Stimulated activated CD8-positive, alpha-beta memory T cell treated with anti-CD3 and anti-CD28 coated beads, Interleukin-2, amount 100 ng/mL, for 1 hour (primary cell): ENCODE data around the gene AADACL2.
"Not testable (repeated sequence)": the region's sequence is repeated elsewhere in the genome, so short reads cannot be mapped to it uniquely, and the experiment has no call there.

Experiments
- DNase-seq, 2 donors: peaks; one replicate each; pipeline ENCODE4 v3.0.0-alpha.2; 2020; ENCODE audit warnings: low read depth in 2 of 2

The AADACL2 gene

DNA sequence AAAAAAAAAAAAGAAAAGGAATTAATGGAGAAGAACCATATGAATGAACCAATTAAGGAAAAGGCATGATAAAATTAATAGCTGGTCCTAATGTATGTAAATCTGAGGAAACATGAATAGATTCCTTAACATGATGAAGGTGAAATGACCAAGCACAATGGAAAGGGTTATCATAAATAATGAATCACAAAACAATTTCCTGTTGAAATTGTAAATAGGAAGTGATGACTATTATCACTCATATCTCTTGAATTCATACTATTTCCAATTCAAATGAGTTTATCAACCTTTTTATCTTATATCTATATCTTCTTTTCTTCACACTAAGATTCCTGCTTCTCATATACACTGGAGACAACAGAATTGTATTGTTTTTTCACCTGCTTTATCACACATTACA is 32.0 kb downstream of the AADACL2 start:
- DNase-seq: no peak

DNA sequence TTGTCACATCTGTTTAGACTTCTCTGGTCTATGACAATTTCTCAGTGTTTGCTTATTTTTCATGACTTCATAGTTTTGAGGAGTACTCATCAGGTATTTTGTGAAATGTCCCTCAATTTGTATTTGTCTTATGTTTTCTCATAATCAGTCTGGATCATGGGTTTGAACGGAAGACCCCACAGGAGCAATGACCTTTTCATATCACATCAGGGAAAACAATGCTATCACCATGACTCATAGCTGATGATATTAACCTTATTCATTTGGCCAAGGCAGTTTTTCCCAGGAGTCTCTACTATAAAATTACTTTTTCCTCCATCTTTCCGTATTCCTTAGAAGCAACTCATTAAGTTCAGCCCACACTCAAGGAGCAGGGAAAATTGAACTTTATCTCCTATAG is 32.7 kb downstream of the AADACL2 start:
- no peak for DNase-seq

DNA sequence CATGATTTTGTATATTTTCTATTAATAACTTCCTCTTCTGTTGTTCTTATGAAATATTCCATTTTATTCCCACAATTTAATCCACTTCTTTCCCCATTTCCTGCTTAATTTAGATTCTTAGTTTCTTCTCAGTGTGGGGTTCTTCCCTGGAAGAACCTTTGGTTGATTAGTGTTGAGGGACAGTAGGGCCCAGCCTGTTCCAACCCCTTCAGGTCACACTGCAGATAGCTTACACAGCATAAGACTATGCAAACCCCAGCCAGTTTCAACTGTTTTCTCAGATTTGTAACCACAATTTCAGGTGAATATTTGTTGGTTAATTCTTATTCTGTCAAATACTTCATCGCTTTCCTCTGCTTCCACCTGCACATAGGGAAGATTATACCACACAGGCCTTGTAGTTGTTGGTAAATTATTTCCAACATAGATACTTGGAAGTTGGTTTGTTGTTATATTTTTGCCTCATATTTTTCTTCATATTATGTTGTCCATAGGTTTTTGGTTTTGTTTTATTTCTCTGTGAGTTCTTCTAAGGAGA is 34.7 kb downstream of the AADACL2 start:
- no peak for DNase-seq

DNA sequence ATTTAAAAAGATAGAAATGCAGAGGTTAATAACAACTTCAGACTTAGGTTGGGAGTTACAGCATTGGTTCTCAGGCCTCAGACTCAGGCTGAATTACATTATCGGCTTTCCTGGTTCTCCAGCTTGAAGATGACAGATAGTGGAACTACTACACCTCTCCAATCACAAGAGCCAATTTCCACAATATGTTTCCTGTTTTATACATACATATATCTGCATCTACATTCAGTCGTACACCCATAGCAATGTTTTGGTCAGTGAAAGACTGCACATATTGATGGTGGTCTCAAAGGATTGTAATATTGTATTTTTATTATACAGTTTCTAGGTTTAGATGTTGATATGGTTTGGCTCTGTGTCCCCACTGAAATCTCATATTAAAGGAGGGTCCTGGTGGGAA is 35.4 kb downstream of the AADACL2 start:
- DNase-seq: no peak

DNA sequence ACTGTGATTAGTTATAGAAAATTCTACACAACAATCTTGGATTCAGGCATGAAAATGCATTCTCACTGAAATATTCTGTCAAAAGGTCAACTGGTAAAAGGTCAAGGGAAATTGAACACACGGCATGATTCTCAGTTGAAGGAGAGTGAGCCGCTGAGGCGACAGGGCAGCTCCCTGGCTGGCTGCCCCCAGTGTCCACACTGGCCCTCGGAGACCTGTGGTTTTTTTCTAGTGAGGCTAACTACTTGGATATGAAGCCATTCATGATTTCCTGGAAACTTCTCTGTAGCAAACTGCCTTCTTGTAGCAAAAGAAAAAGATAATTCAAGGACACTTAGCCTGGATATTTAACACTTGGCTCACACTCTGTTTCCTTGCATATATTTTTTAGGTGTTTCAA is 37.2 kb downstream of the AADACL2 start:
- no peak for DNase-seq

DNA sequence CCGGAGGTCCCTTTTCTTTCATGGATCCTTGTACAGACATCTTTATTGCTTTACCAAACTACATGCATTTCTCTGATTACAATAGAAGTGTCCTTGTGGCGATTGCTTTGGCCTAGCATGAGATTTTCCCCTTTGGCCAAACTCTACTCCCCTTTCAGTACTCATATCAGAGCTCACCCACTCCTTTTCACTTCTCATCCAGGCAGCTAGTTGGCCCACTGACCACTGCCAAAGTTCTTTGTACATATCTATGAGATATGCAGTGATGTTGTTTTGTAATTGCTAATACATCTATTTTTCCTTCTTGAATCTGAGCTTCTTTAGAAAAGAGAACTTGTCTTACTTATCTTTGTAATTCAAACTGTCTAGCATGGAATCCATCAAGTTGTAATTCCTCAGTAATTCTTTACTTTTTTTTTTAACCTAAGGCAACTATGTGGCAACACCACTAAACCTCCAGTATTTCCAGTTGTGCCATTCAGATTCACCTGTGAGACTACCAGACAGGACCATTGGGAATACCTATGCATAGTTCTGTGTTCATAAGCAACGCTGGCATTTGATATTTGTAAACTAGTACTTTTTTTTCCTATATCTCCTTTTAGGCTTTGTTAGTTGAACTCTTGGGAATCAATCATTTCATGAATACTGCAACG is 39.2 kb downstream of the AADACL2 start:
- no peak for DNase-seq

DNA sequence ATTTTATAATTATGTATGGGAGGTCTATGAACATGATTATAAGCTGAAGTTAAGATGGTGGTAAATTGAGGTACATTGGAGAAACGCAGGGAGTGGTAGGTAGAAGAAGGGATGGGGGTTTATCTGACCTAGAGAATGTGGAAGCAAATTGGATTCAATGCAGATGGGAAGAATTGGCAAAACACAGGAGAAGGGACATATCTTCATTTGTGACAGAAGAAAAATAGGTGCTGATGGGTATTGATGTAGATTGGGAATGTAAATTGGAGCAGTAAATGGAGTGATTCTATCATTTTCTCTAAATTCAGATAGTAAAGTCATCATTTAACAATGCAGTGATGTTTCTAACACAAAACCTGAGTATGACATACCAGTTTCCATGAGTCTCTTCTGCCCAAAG is 40.5 kb downstream of the AADACL2 start:
- DNase-seq: no peak

DNA sequence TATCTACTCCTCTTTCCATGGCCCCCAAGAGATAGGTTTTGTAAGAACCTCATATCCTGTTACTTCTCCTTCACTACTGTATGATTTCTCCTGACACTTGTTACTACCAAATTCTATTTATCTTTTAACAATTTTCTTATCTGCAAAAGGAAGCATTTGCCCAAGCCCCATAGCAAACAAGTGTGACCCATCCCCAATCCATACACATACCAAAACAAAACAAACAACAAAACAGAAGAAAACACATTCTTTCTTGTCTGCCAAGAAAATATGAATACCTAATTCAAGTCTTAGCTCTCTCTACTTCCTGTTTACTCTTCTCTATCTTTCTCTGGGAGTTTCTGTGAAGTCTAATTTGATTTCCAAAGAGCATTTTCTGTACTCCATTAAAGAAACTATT is 41.2 kb downstream of the AADACL2 start:
- DNase-seq: no peak

DNA sequence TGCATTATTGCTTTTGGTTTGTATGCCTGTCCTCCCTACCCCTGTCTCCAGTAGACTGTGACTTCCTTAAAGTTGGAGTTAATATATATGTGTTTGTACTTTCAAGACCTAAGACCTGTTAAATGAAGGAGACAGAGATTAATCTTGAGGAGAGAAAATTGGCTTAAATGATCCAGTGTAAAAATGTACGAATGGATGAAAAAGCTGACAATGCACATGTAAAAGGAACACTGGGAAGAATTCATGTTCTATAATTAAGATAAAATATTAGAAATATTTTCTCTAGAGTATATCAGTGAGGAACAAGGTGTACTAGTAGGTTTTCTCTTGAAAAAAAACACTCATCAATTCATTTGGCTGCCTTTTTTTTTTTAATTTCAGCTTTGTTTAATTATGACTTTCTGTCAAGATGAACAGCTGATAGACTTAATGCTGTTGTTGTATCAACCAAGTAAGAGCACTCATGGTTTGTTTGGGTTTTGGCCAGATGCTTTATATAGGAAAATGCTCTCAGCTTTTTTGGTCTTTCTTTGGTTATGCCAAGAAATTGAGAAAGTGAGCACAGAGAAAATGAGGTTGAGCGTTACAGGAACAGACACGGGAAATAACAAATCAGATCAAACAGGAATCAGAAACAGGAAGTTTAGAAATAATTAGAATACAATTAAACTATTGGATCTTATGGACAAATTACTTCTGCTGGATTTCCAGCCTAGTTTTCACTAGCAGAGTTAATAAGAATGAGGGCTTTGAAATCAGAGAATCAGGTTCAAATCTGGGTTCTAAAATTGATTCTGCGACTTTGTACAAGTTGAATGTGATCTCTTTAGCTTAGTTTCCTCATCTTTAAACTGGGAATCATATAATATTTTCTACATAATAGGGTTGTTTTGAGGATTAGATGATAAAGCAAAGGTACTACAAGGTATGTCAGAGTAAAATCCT is 41.9 kb downstream of the AADACL2 start:
- no peak for DNase-seq

DNA sequence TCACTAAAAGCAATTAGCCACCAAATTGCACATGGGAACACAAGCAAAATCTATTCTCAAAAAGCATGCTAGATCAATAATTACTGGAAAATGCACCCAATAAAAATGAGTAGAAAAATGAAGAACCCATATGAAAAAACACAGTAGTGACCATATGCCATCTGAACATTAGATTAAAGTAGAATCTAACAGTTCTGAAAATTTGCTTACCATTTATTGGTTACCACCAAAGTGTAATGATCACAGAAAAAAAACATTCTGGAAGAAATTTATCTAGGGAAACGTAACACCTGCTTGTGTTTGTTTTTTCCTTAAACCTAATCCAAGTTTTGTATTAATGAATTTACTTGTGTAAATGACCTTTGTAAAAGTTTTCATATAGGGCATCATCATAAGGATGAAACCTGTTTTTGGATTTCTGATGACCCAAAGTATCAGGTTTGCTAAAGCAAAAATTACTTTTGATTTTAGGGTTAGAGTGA is 42.6 kb downstream of the AADACL2 start:
- DNase-seq: no peak

DNA sequence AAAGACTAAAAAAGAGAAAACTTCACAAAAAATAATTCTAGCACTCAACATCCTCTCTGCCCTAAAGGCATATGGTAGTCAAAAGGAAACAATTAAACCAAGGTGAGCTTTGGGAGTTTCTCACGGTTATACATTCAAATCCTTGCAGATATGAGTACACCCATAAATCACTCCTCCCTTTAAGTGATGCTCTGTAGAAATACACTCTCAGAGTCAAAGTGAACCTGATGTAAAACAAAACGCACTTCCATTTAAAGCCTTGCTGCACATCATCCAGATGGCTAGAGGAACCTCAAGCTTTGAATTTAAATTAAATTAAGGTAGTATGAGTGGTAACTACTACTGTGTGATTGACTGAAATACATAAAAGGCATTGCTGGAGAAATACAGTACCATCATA is 44.2 kb downstream of the AADACL2 start:
- DNase-seq: no peak

DNA sequence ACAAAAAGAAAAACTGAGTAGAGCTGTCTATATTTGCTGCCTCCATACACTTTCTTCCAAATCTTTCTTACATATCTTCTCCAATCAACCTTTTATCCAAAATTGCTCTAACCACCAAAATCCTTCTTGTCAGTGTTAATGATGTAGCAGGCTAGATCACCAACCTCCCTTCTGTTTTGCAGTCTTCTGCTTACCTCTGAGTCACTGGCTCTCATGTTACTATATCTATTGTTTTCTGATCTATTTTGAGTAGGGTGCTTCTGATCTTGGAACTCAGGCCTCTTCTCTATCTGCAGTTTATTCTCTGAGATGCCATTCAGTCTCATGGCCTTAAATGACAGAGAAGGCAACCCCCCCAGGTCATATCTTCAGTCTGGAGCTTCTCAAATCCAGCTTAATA is 53.9 kb downstream of the AADACL2 start:
- no peak for DNase-seq

DNA sequence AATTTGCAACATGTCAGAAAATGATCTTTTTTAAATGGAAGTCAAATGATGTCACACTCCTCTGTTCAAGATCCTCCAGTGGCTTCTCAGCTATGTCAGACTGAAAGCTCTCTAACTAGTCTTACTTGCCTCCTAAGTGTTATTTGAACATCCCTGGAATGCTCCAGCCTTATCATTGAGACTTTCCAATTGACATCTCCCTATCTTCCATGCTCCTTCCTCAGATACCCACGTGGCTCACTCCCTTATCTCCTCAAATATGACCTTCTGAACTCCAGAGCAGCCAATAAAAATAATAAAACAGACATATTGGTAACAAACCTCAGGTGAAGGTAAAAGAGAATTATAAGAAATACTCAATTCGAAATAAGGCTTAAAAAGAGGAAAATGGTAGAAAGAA is 54.7 kb downstream of the AADACL2 start:
- DNase-seq: no peak

DNA sequence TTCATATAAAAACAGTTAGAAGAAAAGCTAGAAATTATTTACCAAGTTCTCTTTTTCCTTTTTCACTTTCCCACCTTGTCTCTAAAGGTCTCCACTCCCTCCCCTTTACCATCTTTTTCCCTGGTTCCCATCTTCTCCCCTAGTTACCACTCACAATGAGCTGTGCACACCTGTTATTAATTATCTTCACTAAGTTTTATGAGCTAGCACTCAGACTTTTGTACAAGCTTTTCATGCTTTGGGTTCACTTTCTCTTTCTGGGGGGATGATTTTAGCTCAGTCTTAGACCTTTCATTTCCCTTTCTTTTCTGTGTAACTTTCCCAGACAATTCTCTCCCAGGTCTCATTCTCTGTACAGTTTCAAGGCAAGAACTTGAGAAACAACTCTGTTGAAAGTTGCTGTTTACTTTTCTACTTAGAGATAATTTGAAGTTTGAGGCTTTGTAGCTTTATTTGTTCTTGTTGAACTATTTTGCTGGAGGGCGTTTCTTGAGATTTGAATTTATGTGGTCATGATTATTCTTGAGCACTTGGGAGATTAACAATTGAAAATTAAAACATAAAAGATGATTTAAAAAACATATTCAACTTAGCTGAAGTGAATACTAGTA is 56.2 kb downstream of the AADACL2 start:
- DNase-seq: no peak

DNA sequence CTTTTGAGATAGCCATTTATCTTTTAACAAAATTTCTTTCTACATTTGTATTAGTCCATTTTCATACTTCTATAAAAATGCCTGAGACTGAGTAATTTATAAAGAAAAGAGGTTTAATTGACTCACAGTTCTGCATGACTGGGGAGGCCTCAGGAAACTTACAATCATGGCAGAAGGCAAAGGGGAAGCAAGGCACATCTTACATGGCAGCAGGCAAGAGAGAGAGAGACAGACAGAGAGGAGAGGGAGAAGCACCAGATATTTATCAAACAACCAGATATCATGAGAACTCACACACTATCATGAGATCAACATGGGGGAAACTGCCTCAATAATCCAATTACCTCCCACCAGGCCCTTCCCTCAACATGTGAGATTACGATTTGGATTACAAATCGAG is 57.0 kb downstream of the AADACL2 start:
- DNase-seq: not testable (repeated sequence)

DNA sequence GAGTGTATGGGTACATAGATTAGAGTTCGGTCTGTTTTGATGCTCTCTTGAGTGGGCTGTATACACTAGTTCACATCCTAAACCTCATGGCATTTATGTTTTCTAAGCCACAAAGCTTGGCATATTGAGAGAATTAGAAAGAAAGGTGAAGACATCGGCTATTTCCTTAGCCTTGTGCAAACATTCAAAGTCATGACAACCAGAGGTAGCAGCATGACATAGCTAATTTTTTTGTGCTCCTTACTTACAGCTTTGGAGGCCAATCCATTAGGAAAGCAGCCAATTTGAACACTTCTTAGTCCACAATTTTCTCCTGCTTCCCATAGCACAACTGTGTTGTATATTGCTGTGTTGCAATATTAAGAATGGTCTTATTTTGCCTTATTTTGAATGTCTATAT is 58.7 kb downstream of the AADACL2 start:
- DNase-seq: no peak

DNA sequence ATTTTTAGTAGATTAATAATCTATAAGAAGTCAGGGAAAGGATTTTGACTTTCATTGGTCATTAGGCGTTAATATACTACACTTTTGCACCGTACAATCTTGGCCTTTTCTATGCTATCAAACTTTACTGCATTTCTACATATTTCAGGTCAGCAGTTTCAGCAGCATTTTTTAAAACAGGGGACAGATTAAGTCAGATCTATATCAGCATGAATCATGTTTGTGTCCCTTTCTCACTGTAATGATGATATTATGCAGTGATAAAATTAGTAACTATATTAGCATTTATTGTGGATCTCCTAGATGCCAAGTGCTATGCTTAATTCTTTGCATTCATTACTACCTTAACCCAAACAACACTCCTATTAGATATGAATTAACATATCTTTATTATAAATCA is 59.9 kb downstream of the AADACL2 start:
- no peak for DNase-seq

DNA sequence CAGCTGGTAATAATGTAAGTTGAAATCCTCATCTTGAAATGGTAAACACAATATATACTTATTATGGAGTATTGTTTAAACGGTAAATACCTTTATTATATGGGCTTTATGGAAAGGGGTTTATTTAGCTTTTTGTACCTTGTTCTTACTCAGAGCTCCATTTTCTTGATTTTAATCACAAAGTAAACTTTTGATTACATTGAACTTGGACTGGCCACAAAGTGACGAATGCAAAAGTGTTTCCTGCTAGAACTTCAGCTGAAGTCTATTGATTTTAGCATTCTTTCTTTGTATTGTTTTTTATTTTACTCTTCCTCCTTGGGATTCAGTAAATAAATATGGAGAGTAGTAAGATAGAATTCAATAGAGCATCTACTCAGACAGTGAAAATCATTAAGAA is 60.4 kb downstream of the AADACL2 start:
- DNase-seq: no peak

DNA sequence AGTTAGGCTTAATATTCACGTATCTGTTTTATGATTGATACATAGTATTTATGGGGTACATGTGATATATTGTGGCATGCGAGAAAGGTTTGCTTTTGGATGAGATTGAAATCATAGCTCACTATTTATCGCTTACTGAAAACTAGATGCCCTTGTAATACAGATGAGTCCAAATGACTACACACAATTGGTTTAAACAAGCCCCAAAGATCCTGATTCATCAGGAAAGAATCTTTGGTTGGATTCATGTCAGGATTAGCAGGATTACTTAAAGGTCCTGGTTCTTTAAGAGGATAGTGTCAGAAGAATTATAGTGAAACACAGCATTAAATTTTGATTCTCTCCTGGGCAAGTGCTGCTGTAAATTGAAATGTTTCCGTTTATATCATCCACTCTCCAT is 61.5 kb downstream of the AADACL2 start:
- no peak for DNase-seq

DNA sequence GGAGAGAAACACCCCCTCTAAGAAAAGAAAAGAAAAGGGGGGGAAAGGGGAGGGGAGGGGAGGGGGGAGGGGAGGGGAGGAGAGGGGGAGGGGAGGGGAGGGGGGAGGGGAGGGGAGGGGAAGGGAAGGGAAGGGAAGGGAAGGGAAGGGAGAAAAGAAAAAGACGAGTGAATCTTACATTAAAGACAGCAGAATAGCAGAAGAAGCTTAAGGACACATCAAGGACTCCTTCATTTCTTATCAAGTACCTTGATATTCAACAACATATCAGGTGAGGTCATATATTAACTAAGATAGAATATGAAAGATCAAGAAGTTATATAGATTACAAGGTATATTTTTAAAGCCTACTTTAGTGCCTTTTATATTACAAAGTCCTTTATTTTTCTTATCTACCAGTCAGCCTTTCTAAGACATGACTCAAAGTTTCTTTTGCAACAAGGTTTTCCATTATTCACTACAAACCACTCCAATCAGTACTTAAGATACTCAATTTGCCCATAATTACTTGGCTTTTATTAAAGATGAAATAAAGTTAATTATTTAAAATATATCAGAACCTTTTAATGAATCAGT is 62.5 kb downstream of the AADACL2 start:
- DNase-seq: no peak

DNA sequence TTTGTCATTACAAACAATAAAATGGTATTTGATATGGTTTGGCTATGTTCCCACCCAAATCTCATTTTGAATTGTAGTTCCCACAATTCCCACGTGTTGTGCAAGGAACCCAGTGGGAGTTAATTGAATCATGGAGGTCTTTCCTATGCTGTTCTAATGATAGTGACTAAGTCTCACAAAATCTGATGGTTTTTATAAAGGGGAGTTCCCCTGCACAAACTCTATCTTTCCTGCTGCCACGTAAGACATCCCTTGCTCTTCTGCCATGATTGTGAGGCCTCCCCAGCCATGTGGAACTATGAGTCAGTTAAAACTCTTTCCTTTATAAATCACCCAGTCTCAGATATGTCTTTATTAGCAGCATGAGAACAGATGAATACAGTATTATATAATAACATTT is 64.7 kb downstream of the AADACL2 start:
- DNase-seq: no peak

DNA sequence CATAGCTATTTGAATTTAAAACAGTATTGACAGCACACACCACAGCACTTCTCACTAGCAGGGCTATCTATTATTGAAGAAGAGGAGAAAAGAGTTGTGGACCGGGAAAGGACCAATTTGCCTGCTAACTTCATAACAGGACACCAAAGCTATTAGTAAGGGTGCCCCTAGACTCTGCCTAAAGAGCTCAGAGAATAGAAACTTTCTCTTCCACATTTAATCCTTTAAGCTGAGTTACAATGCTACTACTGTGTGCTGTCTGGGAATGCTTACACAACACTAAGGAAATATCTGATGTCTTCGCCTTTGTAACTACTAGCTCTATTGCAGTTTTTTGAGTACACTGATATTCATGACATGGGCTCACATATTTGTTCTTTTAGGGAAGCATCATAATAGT is 66.7 kb downstream of the AADACL2 start:
- no peak for DNase-seq
